A673 (cell line): ENCODE data around the gene DERL2.

Experiments
- EZH2 ChIP-seq: fragments of 200-600 bp; sonication (generic); IDR thresholded peaks from 2 replicates; pipeline ENCODE4 v1.6.1; 2017; ENCODE audit warnings: borderline replicate concordance, low read depth, mild to moderate bottlenecking, mixed read lengths, antibody characterized with exemption, low read length; ENCODE audit not compliant: poor library complexity, severe bottlenecking
- TF ChIP-seq, protein P1 (sequence below): fragments of 300-800, 200-600 bp; sonication (generic); conservative IDR thresholded peaks from 2 replicates; pipeline ENCODE4 v1.5.1; 2017; ENCODE audit warnings: low read depth, mild to moderate bottlenecking, antibody characterized with exemption, low read length, moderate library complexity, mixed read lengths

DNA sequence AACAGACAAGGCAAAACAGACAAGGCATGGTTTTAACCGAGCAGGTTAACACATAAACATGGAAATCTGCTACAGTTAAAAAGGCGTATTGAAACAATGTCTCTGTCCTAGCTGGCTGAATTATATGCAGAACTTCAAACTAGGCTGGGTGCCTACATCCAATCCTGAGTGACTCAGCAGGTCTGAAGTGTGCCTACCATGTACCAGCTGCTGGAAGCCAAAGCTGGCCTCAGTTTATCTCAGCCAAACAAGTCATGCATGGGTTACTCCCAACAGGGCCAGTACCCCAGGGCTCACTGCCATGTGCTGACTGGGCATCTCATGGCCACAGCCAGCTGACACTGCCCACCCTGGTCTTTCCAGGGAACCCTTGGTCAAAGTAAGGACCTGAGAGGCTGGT is 51.0 kb downstream of the DERL2 start:
- TF ChIP-seq, protein P1, sequence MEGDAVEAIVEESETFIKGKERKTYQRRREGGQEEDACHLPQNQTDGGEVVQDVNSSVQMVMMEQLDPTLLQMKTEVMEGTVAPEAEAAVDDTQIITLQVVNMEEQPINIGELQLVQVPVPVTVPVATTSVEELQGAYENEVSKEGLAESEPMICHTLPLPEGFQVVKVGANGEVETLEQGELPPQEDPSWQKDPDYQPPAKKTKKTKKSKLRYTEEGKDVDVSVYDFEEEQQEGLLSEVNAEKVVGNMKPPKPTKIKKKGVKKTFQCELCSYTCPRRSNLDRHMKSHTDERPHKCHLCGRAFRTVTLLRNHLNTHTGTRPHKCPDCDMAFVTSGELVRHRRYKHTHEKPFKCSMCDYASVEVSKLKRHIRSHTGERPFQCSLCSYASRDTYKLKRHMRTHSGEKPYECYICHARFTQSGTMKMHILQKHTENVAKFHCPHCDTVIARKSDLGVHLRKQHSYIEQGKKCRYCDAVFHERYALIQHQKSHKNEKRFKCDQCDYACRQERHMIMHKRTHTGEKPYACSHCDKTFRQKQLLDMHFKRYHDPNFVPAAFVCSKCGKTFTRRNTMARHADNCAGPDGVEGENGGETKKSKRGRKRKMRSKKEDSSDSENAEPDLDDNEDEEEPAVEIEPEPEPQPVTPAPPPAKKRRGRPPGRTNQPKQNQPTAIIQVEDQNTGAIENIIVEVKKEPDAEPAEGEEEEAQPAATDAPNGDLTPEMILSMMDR = no peak
- TF ChIP-seq EZH2 = no peak
